HCT116 (cell line): Measurements from ENCODE around the gene SH3TC1. TPM values are rescaled to one million over a fixed set of nuclear protein-coding genes. Genes with fewer than 3 reads are reported as not detected.

Experiments used
- ATAC-seq: fragments of 200-7000 bp; cut with Tn5 transposase; 2 replicates; pipeline ENCODE4 v1.9.1; 2020; ENCODE audit warnings: mild to moderate bottlenecking, moderate library complexity
- BruUV-seq: library from RNA; stranded (reverse); fragments of 400-500 nt; replicated peaks from 2 replicates; lab custom pipeline; 2021; lab: Mats Ljungman, UMichigan
- CTCF ChIA-PET: fragments of 300-600 bp; sonication (Branson Sonifier 250); formaldehyde crosslinking; loops from one replicate; lab custom pipeline; 2021; ENCODE audit warnings: antibody characterized with exemption; lab: Charles Lee
- POLR2A ChIA-PET: fragments of 300-600, 350-600 bp; sonication (Branson Sonifier 250); formaldehyde crosslinking; loops from one replicate; lab custom pipeline; 2021; ENCODE audit warnings: antibody characterized with exemption; lab: Charles Lee
- RAD21 ChIA-PET, 2 experiments: fragments of 300-600 bp; sonication (Branson Sonifier 250); formaldehyde crosslinking; loops; one replicate each; lab custom pipeline; 2023; ENCODE audit warnings: low total read pairs in 2 of 2; ENCODE audit not compliant: uncharacterized antibody in 2 of 2, unreplicated experiment in 2 of 2, low non-redundant PET in 1 of 2; lab: Charles Lee
- DNase-seq: peaks from one replicate; pipeline ENCODE4 v3.0.0-alpha.2; 2010; ENCODE audit warnings: low read depth, low spot score
- H2AFZ ChIP-seq: fragments of 200-600 bp; shearing (Covaris generic), sonication (generic); 2 replicates; pipeline ENCODE4 v1.6.1; 2017; ENCODE audit warnings: low read depth, mixed run types, mixed read lengths, antibody characterized with exemption, low read length; ENCODE audit not compliant: poor library complexity, severe bottlenecking
- H3K27ac ChIP-seq: 2 replicates; pipeline ENCODE4 v1.5.1; 2012; ENCODE audit warnings: low read depth, low read length
- H3K27me3 ChIP-seq: fragments of 200-600 bp; sonication (generic); 2 replicates; pipeline ENCODE4 v1.6.1; 2016; ENCODE audit warnings: mixed run types, low read length, mixed read lengths; ENCODE audit not compliant: insufficient read depth
- H3K36me3 ChIP-seq, 2 experiments: fragments of 200-500 bp in 1 of 2; fragments of 200-600 bp in 1 of 2; sonication (Bioruptor generic) in 1 of 2; sonication (generic) in 1 of 2; 2 replicates each; pipeline versions ENCODE4 v1.5.1 to v1.6.1; 2014 to 2016; ENCODE audit warnings: low read length in 2 of 2, inconsistent platforms in 1 of 2, mixed read lengths in 1 of 2, mixed run types in 1 of 2; ENCODE audit not compliant: insufficient read depth in 2 of 2, control insufficient read depth in 1 of 2
- H3K4me1 ChIP-seq, 2 experiments: fragments of 200-600 bp in 1 of 2; sonication (generic) in 1 of 2; 2 replicates each; pipeline versions ENCODE4 v1.5.1 to v1.6.1; 2012 to 2017; ENCODE audit warnings: low read length in 2 of 2, inconsistent platforms in 1 of 2, mild to moderate bottlenecking in 1 of 2, mixed read lengths in 1 of 2, mixed run types in 1 of 2, moderate library complexity in 1 of 2; ENCODE audit not compliant: insufficient read depth in 2 of 2, control insufficient read depth in 1 of 2
- H3K4me2 ChIP-seq: fragments of 200-600 bp; sonication (generic); 2 replicates; pipeline ENCODE4 v1.6.1; 2017; ENCODE audit warnings: mixed run types, low read length, mixed read lengths
- H3K4me3 ChIP-seq, 2 experiments: fragments of 200-600 bp in 1 of 2; sonication (generic) in 1 of 2; replicated peaks in 1 of 2; 2 replicates each; pipeline ENCODE4 v1.5.1; 2011 to 2016; ENCODE audit warnings: low read length in 2 of 2, control low read depth in 1 of 2, low read depth in 1 of 2, mild to moderate bottlenecking in 1 of 2, mixed read lengths in 1 of 2, mixed run types in 1 of 2
- H3K79me2 ChIP-seq: fragments of 200-600 bp; sonication (generic); 2 replicates; pipeline ENCODE4 v1.6.1; 2017; ENCODE audit warnings: mild to moderate bottlenecking, mixed run types, low read length, moderate library complexity, mixed read lengths; ENCODE audit not compliant: insufficient read depth
- H3K9ac ChIP-seq: fragments of 200-600 bp; sonication (generic); 2 replicates; pipeline ENCODE4 v1.6.1; 2016; ENCODE audit warnings: low read length, mixed read lengths
- H3K9me2 ChIP-seq: fragments of 200-600 bp; sonication (generic), shearing (Covaris generic); 2 replicates; pipeline ENCODE4 v1.6.1; 2017; ENCODE audit warnings: mixed run types, mild to moderate bottlenecking, moderate library complexity; ENCODE audit not compliant: insufficient read depth
- H3K9me3 ChIP-seq, 2 experiments: fragments of 200-500 bp in 1 of 2; fragments of 200-600 bp in 1 of 2; sonication (Bioruptor generic) in 1 of 2; sonication (generic) in 1 of 2; 2 replicates each; pipeline ENCODE4 v1.6.1; 2014 to 2017; ENCODE audit warnings: low read length in 2 of 2, mixed read lengths in 2 of 2, inconsistent platforms in 1 of 2, low read depth in 1 of 2, mild to moderate bottlenecking in 1 of 2, mixed run types in 1 of 2, moderate library complexity in 1 of 2; ENCODE audit not compliant: control insufficient read depth in 1 of 2, insufficient read depth in 1 of 2
- H4K20me1 ChIP-seq: fragments of 200-600 bp; sonication (generic), shearing (Covaris generic); 2 replicates; pipeline ENCODE4 v1.6.1; 2017; ENCODE audit warnings: mixed run types, mild to moderate bottlenecking, moderate library complexity; ENCODE audit not compliant: insufficient read depth
- ATF3 ChIP-seq: IDR thresholded peaks from 2 replicates; pipeline ENCODE4 v1.6.1; 2012
- CBX3 ChIP-seq: IDR thresholded peaks from 2 replicates; pipeline ENCODE4 v1.6.1; 2012; ENCODE audit warnings: low read depth
- CEBPB ChIP-seq: IDR thresholded peaks from 2 replicates; pipeline ENCODE4 v1.6.1; 2012; ENCODE audit warnings: low read depth
- EGR1 ChIP-seq: IDR thresholded peaks from 2 replicates; pipeline ENCODE4 v1.6.1; 2012; ENCODE audit warnings: low read depth
- ELF1 ChIP-seq: IDR thresholded peaks from 2 replicates; pipeline ENCODE4 v1.6.1; 2012; ENCODE audit warnings: low read depth, borderline replicate concordance
- EZH2 ChIP-seq: fragments of 200-600 bp; sonication (generic); IDR thresholded peaks from 2 replicates; pipeline ENCODE4 v1.6.1; 2017; ENCODE audit warnings: antibody characterized with exemption, mixed run types
- JUND ChIP-seq: IDR thresholded peaks from 2 replicates; pipeline ENCODE4 v1.6.1; 2012
- POLR2A ChIP-seq: IDR thresholded peaks from 2 replicates; pipeline ENCODE4 v1.7.0; 2011; ENCODE audit warnings: borderline replicate concordance; ENCODE audit not compliant: insufficient read depth, insufficient read length; ENCODE audit errors: extremely low read depth
- POLR2AphosphoS5 ChIP-seq: IDR thresholded peaks from 2 replicates; pipeline ENCODE4 v1.6.1; 2011; ENCODE audit warnings: mild to moderate bottlenecking, low read depth, low read length, moderate library complexity
- RAD21 ChIP-seq: IDR thresholded peaks from 2 replicates; pipeline ENCODE4 v1.6.1; 2012; ENCODE audit warnings: low read depth, mild to moderate bottlenecking
- REST ChIP-seq: IDR thresholded peaks from 2 replicates; pipeline ENCODE4 v1.6.1; 2012; ENCODE audit warnings: low read depth
- SIN3A ChIP-seq: IDR thresholded peaks from 2 replicates; pipeline ENCODE4 v1.6.1; 2012; ENCODE audit warnings: low read depth
- SP1 ChIP-seq: IDR thresholded peaks from 2 replicates; pipeline ENCODE4 v1.6.1; 2012; ENCODE audit warnings: low read depth
- TCF7L2 ChIP-seq: IDR thresholded peaks from 2 replicates; pipeline ENCODE4 v1.7.0; 2011; ENCODE audit warnings: borderline replicate concordance, inconsistent platforms; ENCODE audit not compliant: insufficient read depth, insufficient read length; ENCODE audit errors: extremely low read depth
- YY1 ChIP-seq: IDR thresholded peaks from 2 replicates; pipeline ENCODE4 v1.6.1; 2011; ENCODE audit warnings: low read length, low read depth, moderate library complexity, mild to moderate bottlenecking; ENCODE audit not compliant: insufficient replicate concordance; ENCODE audit errors: extremely low read depth
- ZFX ChIP-seq: fragments of 450-650 bp; IDR thresholded peaks from 2 replicates; pipeline ENCODE4 v1.6.1; 2017
- ZNF274 ChIP-seq: fragments of 200-500 bp; sonication (Bioruptor generic); IDR thresholded peaks from 2 replicates; pipeline ENCODE4 v1.6.1; 2014; ENCODE audit warnings: mild to moderate bottlenecking, low read depth, low read length, inconsistent platforms
- intact Hi-C: fragments of 100-400 bp; cut with micrococcal nuclease; formaldehyde crosslinking; loops from 2 replicates; pipeline ENCODE4 v1.10.0; 2022
- total RNA-seq: library from RNA; stranded (reverse); gene quantifications from one replicate; pipeline ENCODE4 v1.2.1, GENCODE V29; 2021; ENCODE audit not compliant: unreplicated experiment

The SH3TC1 gene
- total RNA-seq, 1 experiment from 2014 or later: 12.5 TPM

- H3K36me3 ChIP-seq: no peaks in the 10 kb centered on the region
- ATAC-seq: peak; percentile 7; the same call in 1 of the 2 replicates
- ChIA-PET RAD21 (interaction anchor here (0.9 to 1.0 kb wide), 2 partner anchors 22 kb away, joined by 3 to 4 read pairs; no protein-coding TSS in a partner anchor), POLR2A (interaction anchor here (1.5 kb wide), 1 partner anchor 16 kb away, joined by 3 read pairs; no protein-coding TSS in a partner anchor)
- peak overlapping the region; percentile 66 for H3K9ac ChIP-seq
- H3K9me2 ChIP-seq: no peaks in the 10 kb centered on the region
- intact Hi-C loops: no loop called here
- H3K27ac ChIP-seq: peak overlapping the region; percentile 67; the same call in 1 of the 2 replicates
- peak overlapping the region; percentile 89 for H3K4me2 ChIP-seq
- H2AFZ ChIP-seq: no peak overlapping the region
- peak overlapping the region in 1 of 2 experiments; percentile 64; a peak in 2 of 4 replicates for H3K4me3 ChIP-seq
- TF ChIP-seq CBX3: no peak
- no peak for TF ChIP-seq EGR1
- no peak for TF ChIP-seq EZH2
- no peak for TF ChIP-seq REST
- TF ChIP-seq SIN3A: no peak
- no peak for TF ChIP-seq CEBPB
- TF ChIP-seq TCF7L2: no peak
- no peak for TF ChIP-seq ZFX
- no peak for TF ChIP-seq RAD21
- TF ChIP-seq SP1: no peak
- no peak for TF ChIP-seq POLR2A
- TF ChIP-seq ATF3: no peak
- no peak for TF ChIP-seq ZNF274
- no peak for TF ChIP-seq ELF1
- no peak for TF ChIP-seq POLR2AphosphoS5
- TF ChIP-seq JUND: no peak
- no peak for TF ChIP-seq YY1
- TF ChIP-seq, all 23 proteins: peak for 0
- CTCF ChIA-PET: interaction anchor here (1.4 kb wide), 1 partner anchor 22 kb away, joined by 8 read pairs; no protein-coding TSS in a partner anchor
- Histone ChIP-seq H3K27me3 (no peaks in the 10 kb centered on the region), H3K9me3 (no peaks in the 10 kb centered on the region), H4K20me1 (no peaks in the 10 kb centered on the region), H3K4me1 (peaks cover 22 to 36% of the 10 kb centered on the region in 2 experiments), H3K79me2 (no peaks in the 10 kb centered on the region)
- BruUV-seq: no TSS peak
- DNase-seq: no peak
These were observed 734 bp upstream of the SH3TC1 start for GRCh38 chr4:8198206-8198905.
